Activated T-cell treated with anti-CD3 and anti-CD28 coated beads for 24 hours (primary cell): ENCODE measurements around the gene RSPO3.

Experiments
- DNase-seq: peaks from one replicate; pipeline ENCODE4 v3.0.0-alpha.2; 2020; ENCODE audit warnings: low read depth

The RSPO3 gene

DNA sequence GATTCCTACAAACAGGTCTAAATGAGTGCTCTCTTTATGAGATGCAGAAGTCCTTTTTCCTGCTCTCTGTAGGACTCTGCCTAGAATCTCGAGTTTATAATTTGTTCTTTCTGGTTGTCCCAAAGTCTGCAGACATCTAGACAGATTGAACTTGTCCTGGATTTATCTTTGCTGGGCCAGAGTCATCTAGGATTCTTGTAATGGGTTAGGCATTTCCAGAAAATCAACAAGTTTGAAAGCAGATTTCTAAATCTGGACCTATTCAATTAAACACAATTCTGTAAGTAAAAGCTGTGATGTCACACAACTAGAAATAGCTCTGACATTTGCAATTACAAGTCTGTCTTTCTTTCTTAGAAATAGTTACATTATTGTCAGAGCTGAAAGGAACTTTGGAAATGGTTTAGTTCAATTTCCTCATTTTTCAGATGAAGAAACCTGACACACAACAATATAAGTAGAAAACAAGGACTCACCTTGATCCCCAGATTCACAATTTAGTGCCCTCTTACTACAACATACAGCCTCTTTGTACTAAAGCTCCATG is 4.2 kb upstream of the RSPO3 start:
- no peak for DNase-seq

GRCh38 chr6:127115084-127115655 is 3.3 kb upstream of the RSPO3 start:
- DNase-seq = no peak

GRCh38 chr6:127115746-127116145 is 2.7 kb upstream of the RSPO3 start:
- no peak for DNase-seq

GRCh38 chr6:127117979-127118297 is 533 bp upstream of the RSPO3 start:
- no peak for DNase-seq

- DNase-seq = no peak
These were observed 891 bp downstream of the RSPO3 start for GRCh38 chr6:127119102-127120022.

DNA sequence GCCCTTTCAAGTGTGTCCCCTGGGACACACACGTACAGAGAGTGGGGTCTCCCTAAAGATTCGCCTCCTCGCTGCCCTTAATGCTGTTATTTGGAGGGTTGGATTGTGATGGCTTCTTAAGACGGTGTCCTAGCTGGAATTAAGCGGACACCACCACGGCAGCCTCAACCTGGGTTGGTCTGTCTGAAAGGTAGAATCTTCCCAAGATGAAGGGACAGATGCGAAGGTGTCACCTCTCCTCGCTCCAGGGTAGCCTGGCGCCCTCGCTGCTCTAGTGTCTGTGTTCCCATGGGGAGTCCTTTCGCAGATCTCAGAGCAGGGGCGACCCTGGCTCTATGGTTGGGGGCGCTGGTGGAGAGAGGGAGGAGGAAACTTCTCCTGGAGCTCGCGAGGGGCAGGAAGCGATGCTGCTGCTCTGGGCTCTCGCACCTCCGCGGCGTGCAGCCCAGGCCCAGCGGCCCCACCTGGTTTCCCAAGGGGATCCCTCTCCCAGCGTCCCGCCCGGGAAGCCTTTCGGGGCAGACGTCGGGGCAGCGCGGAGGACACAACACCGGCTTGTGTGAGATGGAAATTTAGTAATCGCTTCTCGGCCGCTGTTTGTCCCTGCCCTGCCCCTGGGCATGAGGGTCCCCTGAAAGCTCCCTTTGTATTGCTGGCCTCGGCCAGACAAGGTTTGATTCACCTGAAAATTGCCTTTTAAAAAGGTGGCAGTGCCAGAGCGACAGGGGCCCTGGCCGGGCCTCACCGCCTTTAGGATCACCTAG is 1.7 kb downstream of the RSPO3 start:
- DNase-seq = no peak

- DNase-seq = peak; percentile 57
These were observed 2.5 kb downstream of the RSPO3 start for GRCh38 chr6:127120787-127121636.

DNA sequence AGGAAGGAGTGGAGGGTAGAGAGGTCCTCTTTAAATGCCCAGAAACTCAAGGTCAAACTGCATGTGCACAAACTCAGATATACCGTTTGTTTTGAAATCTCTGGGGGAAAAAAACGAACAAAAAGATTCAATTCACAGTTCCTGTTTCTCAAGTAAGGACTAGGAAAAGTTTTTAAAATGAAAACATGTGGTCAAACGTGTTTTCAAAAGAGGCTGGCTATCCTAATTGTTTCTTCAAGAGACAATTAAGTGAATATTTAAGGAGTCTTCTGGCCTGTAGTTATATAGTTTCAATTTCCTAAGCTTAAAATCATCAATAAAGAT is 3.1 kb downstream of the RSPO3 start:
- no peak for DNase-seq

DNA sequence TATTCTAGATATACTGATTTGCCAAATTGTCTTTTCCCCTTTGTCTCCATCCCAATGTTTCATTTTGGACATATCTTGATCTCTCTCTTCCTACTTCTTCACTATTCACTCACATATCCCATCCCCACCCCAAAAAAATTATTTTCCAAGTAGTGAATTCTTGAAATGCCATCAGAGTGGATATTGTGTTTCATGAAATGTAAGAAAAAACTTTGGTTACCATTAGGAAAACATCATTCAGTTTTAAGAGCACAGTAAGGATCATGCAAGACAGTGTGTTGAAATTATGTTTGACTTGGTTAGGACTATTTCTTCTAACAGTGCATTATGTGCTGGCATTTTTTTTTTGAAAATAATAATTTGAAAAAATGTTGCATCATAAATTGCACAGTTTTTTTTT is 5.7 kb downstream of the RSPO3 start:
- DNase-seq = no peak

DNA sequence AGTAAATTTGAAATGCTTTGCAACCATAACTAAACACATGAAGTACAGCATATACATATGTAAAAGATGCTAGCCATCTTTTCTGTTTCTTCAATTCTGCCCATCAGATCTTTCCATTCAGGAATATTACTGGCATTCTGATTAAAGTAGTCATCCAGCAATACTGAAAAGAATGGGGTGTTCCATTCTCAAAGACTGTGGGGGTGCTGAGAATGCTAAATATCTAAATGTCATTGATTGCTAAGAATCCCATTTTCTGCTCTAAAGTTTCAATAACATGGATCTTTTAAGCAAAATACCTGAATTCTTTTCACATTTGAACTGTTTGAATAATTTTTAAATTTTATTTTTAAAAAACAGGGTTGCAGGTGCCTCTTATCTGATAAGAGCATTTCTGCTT is 6.2 kb downstream of the RSPO3 start:
- no peak for DNase-seq

DNA sequence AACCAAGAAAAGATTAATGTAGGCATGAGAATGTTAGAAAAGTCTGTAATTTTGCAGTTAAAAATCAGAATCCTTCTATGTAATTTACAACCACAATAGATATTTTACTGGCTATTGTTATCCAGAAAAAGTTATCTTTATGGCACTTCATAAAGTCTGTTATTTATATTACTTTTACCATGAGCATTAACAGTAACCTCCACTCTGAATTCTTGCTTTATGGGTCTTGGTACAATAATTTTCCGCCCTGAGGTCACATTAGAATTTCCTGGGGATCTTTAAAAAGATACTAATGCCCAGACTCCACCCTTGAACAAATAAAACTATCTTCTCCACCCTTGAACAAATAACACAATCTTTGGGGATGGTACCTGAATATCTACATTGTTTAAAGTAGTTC is 9.6 kb downstream of the RSPO3 start:
- no peak for DNase-seq

DNA sequence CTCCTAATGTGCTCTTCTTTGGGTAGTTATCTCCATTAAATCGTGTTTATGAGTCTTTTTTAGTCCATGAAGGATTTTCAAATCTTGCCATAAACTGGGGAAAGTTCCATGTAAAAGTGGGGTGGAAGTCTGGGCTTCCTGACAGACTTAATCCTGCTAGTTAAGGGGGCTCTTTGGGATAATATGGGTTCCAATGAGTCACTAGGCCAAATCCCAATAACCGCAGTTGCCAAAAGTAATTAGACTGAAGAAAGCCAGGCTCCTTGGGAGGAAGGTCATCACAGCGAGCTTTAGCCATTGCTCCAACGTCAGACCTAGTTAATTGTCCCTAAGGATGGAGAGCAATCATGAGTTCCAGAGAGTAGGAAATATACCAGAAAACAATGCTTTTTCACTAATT is 10.8 kb downstream of the RSPO3 start:
- DNase-seq = no peak

DNA sequence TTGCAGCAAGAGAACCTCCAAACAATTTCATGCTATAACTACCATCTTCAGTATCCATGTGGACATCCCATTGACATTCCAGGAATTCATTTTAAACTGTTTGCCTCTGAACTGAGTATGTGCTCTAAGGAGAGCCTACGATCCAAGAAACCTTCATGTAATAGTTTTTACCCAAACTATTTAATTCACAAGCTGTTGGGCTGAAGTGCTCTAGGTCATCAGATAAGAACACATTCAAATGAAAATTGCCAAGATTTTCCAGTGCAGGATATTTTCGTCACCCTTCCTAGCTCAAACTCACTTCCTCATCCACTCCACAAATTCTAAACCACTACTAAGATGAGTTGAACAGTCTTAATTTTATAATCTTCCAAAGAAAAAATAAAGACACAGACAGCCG is 12.8 kb downstream of the RSPO3 start:
- DNase-seq = no peak

GRCh38 chr6:127131772-127132376 is 13.4 kb downstream of the RSPO3 start:
- no peak for DNase-seq

DNA sequence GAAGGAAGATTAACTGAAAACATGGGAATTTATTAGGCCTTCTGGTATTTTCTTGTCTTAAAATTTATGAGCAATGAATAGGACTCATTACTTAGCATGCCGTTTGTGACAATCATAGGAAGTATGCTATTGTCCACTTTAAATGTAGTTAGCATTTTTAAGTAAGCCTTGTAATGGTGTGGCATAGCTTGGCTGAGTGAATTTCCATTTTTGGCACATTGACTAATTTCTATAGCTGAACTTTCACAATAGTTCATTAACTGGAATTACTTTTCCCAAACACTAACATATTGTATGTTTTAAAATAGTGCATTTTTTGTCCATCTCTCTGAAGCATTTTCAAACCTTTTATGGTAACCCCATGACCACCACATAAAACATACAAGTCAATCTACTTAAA is 15.7 kb downstream of the RSPO3 start:
- DNase-seq = no peak

- DNase-seq = no peak
These were observed 18.3 kb downstream of the RSPO3 start for GRCh38 chr6:127136786-127137185.

GRCh38 chr6:127146932-127147331 is 28.5 kb downstream of the RSPO3 start:
- no peak for DNase-seq

GRCh38 chr6:127147534-127147933 is 29.1 kb downstream of the RSPO3 start:
- DNase-seq = no peak

DNA sequence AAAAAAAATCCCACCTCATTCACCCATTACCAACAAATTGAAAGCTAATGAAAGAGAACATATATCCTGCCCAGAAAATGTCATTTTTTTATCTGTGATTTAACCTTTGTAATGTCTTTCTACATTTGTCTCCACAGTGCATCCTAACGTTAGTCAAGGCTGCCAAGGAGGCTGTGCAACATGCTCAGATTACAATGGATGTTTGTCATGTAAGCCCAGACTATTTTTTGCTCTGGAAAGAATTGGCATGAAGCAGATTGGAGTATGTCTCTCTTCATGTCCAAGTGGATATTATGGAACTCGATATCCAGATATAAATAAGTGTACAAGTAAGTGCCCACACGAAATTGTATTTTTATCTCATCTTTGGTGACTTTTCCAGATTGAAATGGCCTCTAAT is 30.0 kb downstream of the RSPO3 start:
- no peak for DNase-seq

GRCh38 chr6:127154509-127154908 is 36.0 kb downstream of the RSPO3 start:
- DNase-seq = no peak

DNA sequence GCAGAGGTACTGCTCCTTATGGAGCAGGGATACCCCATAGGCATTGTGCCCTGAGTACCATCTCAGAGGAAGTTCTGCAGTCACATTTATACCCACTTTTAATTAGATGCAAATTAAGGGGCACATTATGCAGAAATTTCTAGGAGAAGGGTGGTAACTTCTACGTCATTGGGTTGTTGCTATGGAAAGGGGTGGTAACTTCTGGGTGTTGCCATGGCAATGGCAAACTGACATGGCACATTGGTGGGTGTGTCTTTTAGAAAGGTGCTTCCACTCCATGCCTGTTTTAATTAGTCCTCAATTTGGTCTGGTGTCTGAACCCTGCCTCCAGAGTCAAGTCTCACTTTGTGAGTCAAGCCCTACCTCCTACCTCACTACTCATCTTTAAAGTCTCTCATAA is 42.0 kb downstream of the RSPO3 start:
- no peak for DNase-seq

- DNase-seq = no peak
These were observed 44.4 kb downstream of the RSPO3 start for GRCh38 chr6:127162836-127163235.
